CD4-positive, alpha-beta T cell treated with Interleukin-12 subunit alpha and Interleukin-12 subunit beta, for 1 hour (primary cell): ENCODE data around the gene BMI1.

ENCODE experiments used
- DNase-seq: peaks from one replicate; pipeline ENCODE4 v3.0.0-alpha.2; 2020

Gene BMI1

DNA sequence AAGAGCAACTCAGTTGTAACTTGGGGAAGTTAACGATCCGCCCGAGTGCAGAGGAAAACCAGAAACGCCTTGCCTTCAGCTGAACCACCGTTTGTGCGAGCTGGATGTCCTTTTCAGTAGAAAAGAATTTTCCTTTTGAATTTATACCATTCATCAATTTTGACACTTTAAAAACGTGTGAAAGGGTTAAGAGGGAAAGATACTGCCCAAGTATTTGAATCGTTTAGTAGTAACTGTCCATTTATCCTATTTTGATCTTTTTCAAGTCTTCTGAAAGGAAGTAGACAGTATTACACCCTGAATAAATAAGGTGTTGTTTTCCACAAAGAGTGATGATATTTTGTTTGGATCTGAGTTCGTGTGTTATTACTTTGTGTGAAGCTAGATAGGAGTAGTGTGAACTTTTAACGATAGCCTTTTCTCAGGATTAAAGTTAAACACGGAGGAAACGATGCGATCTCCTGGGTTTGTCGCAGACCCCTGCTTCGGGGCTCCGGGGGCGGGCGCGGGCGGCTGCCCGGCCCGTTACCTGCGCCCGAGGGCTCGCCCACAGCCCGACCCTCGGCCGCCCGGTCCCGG, 830 bp upstream of the BMI1 start:
- peak; percentile 14 for DNase-seq

DNA sequence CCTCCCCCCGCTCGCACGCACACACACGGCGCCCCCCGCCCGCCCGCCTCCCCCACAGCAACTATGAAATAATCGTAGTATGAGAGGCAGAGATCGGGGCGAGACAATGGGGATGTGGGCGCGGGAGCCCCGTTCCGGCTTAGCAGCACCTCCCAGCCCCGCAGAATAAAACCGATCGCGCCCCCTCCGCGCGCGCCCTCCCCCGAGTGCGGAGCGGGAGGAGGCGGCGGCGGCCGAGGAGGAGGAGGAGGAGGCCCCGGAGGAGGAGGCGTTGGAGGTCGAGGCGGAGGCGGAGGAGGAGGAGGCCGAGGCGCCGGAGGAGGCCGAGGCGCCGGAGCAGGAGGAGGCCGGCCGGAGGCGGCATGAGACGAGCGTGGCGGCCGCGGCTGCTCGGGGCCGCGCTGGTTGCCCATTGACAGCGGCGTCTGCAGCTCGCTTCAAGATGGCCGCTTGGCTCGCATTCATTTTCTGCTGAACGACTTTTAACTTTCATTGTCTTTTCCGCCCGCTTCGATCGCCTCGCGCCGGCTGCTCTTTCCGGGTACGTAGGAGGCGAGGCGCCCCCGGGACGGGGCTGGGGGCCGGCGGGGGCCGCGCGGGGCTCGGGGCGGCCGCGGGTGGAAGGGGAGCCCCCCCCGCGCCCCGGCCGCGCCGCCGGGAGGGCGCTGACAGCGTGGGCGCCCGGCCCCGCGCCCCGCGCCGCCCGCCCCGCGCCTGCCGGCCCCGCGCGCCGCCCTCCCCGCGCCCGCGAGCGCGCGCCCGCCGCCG, 441 bp downstream of the BMI1 start:
- DNase-seq = peak; percentile 69

DNA sequence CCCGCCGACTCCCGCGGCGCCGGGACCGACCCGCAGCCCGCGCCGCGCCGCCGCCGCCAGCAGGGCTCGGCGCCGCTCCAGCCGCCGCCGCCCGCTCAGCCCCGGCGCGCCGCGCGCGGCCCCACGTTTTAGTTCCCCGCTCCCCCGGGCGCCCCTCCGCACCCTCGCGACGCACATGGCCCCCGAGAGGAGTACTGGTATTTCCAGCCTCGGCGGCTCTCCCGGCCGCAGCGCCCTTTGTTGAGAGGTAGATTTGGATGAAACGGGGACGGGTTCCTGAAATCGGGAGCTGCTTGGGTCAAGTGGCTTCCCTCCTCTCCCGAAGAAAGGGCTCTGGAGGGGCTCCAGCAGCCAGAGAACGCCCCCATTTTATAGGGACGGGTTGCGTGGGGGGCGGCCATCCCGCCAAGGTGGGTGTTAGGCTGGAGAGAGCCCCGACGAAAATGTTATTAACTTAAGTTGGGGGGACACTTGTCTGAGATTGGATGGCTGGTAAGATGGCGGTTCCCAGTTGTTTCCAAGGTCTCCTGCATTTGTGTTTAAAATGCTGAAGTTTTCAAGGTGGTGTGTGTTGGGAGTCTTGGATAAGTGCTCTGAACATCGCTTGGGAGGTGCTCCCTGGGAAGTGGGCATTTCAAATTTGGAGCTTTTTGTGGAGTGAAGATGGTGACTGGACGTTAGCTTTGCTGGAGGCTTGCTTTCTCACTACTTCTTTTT, 1.2 kb downstream of the BMI1 start:
- peak; percentile 39 for DNase-seq

DNA sequence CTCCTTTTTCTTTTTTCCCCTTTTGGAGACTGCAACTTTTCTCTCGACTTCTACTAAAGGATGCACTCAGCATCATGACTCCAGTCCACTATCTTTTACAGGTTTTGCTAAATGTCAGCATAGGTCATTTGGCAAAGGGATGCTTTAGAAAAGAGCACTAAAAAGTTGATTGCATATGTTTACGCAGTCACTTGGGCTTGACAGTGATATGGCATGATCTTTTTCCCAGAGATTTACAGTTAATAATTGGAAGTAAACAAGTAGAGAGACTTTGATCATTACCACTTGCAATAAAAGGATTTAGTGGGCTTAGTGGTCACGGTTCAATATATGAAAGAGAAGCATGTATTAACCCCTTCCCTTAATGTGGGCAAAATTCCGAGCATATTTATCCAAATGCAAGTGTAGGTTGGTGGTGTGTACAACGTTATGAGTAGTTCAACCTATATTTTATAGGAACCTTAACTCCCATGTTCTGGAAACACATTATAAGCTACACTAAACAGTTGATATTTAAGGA, 1.8 kb downstream of the BMI1 start:
- no peak for DNase-seq

DNA sequence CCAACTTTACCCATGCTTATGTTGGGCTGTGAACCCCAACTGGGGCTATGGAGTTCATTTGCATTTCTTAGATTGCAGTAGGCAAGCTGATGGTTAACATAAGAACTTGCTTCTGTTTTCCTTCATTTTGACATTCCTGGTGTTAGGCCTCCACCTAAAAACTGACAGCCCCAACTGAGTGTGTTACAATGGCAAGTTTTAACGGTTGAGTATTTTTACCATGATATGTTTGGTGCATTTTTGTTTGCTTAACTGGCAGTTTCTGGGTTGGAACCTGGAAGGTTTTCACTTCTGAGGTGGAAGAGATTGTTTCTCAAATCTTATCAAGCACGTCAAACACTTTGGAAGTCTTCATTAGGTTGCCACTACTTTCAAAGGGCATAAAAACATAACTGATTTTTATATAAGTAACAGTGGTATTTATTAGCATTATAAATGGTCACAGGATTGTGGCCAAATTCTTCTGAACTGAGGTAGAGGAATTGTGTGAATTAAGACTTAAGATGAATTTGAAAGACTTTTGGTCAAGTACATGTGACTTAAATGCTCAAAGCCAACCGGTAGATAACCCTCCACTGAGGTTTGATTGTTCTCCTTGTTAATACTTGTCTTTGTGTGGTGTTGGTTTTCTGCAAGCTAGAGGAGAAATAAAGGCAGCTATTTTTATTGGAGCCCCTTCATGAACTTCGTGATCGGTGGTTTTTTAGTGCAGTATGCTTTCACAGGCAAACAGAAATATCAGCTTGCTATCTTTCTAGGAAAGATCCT, 2.8 kb downstream of the BMI1 start:
- no peak for DNase-seq

DNA sequence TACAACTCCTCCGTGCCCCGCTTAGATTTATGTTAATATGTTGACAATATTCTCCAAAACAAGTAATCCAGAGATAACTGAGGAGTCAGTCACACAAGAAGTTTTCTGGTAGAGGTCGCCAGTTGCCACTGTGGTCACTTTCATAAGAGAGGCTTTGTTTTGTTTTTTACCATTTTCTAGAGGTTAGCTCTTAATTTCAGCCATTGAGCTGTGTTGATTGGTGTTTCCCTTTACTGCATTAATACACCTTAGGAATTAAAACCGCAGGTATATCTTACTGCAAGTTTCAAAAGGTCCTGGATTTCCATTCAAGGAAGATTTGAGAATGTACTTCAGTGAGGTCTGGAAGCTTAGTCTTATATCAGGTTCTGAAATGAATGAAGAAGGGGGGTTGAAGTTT, 3.5 kb downstream of the BMI1 start:
- no peak for DNase-seq

DNA sequence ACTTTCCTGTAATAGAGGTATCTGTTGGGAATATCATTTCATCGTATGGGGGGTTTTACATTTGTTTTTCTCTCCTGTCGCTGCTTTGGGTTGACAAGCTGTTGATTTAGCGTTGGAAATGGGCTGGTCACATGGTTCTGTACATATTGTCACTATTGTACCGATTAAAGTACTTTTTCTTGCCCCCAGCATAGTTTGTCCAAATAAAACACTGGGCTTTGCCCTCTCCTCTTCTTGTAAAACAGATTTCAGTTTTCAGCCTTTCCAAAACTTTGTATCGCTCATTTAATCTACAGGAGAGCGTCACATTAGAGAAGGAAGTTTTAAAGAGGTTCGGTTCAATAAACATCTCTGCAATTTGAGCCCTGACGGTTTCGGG, 4.0 kb downstream of the BMI1 start:
- no peak for DNase-seq

DNA sequence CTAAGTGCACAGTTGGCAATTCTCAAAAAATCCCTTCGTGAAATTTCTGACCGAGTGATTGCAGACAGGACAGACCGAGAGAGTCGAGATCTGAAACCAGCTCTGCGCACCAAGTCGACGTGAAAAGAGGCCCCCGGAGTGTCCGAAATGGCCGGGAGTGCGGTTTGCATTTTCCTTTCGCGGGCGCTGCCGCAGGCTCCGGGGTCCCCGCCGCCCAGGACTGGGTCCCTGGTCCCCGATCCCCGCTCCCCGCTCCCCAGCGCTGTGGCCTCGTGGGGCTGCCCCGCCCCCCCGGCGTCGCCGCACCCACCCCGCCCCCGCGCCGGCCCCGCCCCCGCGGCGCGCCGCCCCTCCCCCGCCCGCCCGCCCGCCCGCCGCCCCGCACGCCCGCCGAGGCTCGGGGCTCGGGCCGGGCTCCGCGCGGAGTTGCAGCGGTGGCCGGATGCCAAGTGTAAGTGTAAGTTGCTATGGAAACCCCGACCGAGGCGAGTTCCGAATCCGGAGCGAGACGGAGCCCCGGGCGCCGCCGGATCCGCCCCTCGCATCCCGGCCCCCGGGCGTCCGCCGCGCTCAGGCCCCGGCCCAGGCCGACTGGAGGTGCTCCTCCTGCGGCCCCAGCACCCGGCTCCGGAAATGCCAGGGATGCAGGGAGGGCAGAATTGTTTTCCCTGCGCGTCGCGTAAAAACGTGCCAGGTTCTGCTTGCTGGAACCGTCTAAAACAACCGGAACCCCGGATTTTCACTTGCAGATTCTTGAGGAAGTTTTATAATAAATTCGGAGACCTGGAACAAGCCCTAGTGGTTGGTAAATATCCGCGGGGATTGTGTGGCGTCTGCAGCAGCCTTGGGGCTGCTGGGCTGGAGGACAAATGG, 4.6 kb downstream of the BMI1 start:
- peak; percentile 87 for DNase-seq

DNA sequence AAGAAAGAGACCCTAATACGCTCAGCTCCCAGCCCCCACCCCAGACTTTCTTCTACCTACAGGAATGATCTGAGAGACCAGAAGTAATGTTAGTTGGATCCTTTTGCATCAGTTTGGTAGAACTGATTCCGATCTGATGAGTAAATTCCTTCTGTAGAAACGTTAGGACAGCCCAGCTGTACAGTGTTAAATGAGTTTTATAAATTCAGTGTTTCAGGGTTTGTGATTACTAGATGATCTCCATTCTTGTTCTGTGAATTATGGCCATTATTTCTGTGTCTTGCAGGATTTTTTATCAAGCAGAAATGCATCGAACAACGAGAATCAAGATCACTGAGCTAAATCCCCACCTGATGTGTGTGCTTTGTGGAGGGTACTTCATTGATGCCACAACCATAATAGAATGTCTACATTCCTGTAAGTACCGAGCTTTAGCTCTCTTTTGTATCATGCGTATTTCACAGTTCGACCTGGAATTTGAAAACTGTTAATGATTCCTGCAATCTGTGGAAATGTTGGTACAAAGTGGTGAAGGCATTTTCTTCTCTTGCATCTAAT, 5.3 kb downstream of the BMI1 start:
- no peak for DNase-seq

DNA sequence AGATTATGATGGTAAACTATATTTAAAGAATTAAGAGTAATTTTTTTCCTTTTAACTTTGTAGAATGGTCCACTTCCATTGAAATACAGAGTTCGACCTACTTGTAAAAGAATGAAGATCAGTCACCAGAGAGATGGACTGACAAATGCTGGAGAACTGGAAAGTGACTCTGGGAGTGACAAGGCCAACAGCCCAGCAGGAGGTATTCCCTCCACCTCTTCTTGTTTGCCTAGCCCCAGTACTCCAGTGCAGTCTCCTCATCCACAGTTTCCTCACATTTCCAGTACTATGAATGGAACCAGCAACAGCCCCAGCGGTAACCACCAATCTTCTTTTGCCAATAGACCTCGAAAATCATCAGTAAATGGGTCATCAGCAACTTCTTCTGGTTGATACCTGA, 8.3 kb downstream of the BMI1 start:
- DNase-seq = no peak

DNA sequence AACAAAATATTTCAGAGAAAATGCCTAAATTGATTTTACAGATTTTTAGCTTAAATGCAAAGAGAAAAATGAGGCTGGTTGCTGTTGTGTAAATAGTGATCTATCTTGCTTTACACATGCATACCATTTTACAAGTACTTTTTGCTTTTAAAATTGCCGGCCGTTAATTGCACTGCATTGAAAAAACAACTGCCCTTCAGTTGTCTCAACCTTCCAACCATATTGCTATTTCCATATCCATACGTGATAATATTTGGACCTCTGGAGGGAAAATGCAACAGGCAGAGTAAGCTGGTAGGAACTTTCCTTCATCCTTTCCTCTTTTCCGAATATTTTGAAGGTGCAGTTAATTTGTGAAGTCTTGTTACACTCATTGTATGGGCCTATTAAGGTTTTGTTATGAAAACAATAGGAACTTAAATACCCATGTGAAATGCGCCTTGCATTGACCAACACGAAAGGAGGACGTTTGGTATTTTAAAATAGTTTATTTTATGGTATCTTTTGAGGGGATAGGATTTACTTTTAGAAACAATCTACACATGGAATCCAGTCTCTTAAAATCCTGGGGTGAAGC, 11.3 kb downstream of the BMI1 start:
- no peak for DNase-seq

DNA sequence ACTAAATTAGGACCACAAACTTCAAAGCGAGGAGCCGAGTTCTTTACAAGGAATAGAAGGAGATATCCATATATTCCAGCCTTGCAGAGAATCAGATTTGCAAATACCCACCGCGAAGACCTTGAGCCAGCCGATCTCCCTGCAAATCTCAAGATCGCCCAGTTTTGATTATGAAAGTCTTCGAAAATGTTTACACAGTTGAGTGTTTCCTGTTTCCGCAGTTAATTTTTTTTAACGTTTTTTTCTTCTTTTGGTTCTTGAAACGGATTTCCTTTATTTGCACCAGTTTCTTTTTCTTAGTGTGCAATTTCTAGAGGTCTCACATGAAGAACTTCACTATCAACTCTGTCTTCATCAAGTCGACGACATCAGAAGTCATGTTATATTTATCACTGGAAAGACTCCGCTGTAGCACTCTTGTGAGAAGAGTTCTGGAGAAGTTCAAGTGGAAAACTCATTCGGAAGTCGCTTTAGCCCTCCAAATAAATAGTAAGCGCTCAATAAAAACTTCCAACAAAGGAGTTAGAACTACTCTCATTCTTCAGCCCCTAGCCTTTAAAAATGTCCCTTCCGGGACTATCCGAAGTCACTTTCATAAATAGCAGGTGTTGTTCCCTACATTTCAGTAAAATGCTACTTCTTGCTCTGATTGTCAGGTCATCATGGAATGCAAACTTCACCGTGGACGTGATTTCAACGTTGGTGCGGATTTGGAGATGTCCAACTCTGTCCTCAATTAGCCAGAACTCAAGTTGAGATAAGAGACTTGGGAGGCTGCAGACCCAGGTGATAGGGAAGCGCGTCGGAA, 12.5 kb downstream of the BMI1 start:
- DNase-seq = peak; percentile 63

DNA sequence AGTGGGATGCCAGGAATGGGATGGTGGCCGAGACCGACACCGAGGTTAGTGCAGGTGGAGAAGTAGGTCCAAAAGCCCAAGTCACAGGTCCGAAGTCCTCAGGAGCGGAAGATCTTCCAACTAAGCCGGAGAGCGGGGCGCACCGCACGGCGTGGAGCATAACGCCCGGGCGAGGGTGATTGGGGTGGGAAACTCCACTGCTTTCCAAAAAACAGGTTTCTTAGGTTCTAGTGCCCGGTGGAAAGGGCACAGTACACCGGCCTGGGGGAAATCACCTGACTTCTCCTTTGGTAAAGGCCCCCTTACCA, 13.0 kb downstream of the BMI1 start:
- no peak for DNase-seq

DNA sequence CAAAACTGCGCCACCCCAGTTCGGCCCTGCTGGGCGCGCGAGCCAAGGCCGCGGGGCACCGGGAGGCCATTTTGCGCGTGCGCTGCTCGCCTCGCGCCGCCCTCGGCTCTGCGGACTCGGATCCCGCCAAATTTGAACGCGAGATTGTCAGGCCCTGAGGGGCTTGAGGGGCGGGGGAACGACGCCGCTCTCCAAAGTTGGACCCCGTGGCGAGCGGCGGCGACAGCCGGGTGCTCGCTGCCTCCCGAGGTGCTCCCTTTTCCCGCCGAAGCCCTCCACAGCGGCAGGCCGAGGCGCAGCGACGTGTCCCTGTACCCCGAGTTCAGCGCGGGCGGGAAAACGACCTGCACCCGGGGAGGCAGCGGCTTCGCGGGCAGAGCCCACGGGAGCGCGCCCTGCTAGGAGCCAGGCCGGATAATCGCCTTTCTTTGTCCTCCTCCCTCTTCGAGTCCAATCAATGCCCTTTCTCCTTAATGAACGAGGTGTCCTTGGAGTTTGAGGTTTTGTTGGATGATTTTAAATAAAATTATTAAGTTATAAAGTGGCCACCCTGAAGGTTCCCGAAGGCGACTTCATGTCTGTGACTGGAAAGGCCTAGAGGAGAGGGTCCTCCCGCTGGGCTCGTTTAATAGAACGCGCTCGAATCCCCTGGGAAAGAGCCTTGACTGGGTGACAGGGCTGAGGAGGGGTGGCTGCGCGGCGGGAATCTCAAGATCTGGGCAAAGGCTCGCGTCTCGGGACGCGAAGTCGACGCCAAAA, 13.7 kb downstream of the BMI1 start:
- no peak for DNase-seq

DNA sequence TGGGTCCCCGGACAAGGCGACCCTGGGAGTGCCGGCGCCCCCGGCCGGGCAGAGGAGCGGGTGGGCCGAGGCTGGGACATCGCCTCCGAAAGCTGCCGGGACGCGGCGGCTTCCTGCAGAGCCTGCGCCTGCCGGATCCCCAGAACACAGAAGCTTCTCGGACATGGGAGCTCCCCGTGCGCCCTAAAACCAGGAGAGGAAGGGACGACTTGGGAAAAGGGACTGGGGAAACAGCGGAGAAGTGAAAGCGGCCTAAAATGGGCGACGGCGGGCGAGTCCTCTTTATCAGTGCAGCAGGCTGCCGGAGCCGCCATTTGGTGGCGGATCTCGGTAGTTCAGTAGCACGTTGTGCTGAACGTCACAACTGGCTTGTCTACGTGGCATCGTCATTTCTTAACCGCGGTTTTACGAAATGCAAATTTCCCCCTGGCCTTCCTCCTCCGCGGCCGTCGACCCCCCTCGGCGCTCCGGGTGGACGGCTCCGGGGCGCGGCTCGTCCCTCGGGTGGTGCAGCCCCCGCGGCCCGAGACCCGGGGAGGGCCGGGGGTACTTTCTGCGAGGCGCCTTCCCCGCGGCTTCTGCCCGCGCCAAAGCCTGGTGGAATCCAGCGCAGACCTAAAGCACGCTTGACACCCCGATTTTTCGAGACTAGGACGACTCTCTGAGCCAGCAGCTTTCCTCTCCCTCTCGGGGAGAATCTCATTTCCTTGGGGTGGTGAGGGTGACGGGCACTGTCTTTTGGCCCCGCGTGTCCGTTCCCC, 14.5 kb downstream of the BMI1 start:
- DNase-seq = peak; percentile 84

DNA sequence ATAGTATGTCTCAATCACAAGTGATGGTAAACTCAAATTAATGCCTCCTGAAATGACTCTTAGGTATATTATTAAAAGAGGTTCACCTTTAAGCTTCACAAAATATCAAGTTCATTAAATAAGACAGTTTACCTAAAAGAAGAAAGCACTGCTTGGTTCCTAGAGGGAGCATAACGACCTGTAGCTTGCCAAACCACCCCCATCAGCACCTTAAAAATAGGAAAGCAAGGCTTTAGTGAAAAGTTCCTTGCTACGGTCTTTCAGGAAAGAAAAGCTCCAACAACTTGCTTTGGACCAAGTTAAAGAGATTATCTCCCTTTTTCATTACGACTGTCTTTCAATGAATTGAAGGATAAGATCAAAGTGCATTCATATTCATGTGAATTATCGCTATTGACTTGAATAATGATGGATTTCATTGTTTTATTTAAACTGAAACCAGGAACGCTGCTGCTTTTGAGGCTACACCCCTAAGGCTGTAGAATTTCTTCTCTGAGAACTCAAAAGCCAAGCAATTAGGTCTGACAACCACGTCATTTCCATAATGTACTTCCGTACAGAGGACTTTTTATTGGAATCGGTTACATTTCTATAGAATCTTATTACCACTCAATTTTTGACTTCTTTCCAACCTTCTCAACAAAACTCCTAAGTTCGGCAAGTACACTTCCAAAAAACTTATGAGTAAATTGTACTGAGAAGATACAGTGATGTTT, 17.4 kb downstream of the BMI1 start:
- DNase-seq = peak; percentile 11

DNA sequence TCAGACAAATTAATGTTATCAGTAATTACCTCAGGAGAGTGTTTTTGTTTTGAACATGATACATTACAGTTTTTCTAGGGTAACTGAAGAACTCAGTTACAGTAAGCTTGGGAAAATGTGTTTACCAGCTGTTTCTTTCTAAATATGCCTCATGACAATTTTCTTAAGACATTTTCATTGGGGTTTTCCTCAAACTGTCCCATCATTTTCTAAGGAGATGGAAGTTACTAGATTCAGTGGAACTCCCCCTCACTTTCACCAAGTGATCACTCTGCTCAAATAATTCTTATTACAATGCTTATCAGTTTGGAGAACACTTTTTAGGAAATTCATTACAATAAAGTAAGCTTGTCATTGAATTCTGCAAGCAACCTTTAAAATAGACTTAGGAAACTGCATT, 18.0 kb downstream of the BMI1 start:
- no peak for DNase-seq

DNA sequence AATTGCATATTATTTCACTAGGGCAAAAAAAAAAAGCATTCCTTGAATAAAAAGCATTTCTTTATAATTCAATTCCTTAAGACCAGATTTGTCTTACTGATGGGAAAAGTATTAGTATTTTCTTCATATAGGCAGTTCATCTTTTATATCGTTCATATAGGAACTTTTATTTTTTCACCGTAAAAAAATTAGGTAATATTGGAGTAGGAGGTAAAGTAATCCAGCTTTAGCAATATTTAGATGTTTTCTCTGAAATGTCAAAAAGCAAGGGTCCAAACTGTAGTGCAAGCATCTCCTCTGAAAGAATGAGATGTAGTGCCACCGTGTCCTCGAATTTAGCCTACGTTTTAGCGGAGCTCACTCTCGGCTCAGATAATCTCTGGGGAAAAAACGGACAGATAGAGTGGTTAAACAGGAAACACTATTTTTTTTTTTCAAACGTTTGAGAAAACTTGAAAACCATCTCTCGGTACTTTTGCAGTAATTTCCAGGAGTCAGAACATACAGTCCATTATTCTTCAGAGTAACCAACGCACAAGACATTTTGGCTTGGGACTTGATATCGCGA, 18.9 kb downstream of the BMI1 start:
- no peak for DNase-seq
